Measurements from ENCODE around the gene CACNA1E.

Gene CACNA1E

DNA sequence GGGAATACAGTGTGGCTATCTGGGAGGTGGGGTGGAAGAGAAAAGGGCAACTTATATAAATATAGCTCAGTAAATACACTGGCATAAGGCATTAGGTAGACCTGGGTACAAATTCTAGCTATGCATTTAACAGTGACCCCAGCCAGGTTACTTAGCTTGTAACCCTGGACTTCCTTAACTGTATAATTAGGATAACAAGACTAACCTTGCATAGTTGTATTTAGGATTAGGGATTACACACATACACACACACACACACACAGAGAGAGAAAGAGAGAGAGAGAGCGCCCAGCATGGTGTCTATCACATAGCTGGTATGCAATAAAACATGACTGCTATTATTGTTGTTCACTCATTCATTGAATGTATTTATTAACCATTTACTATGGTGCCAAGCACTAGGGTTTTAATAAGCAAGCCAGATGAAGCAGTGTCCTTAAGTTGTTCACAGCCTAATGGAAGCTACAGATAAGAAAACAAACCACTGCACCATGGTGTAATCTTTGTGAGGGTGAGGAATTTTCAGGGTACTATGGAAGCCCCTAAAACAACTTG lies 326.8 kb downstream of the CACNA1E start:
- H2BK120ac ChIP-seq (ENCODE audit: insufficient read depth, low read length, poor library complexity): no peak overlapping the region
- no peak overlapping the region for H3K27ac ChIP-seq (ENCODE audit: low read depth, low read length)
- no peak overlapping the region for H3K4me2 ChIP-seq (ENCODE audit: low read length)
- H3K36me3 ChIP-seq (ENCODE audit: control insufficient read depth in 1 of 2, insufficient read depth in 2 of 2, low read length in 2 of 2): no peaks in the 10 kb centered on the region
- no peaks in the 10 kb centered on the region for H3K27me3 ChIP-seq (ENCODE audit: insufficient read depth, low read length)
- H3K79me2 ChIP-seq (ENCODE audit: control insufficient read depth, insufficient read depth, low read length, poor library complexity): no peaks in the 10 kb centered on the region
- peaks cover 3 to 4% of the 10 kb centered on the region in 2 experiments for H3K4me1 ChIP-seq (ENCODE audit: control insufficient read depth in 1 of 2, insufficient read depth in 2 of 2, low read length in 2 of 2)
- H4K8ac ChIP-seq (ENCODE audit: low read depth, low read length): no peak overlapping the region
- no peak overlapping the region for H3K4me3 ChIP-seq (ENCODE audit: low read depth, low read length)
- H2BK12ac ChIP-seq (ENCODE audit: low read length): no peak overlapping the region
- no peak overlapping the region for H3K18ac ChIP-seq (ENCODE audit: low read length)
- H3K14ac ChIP-seq (ENCODE audit: low read length): no peak overlapping the region
- no peak overlapping the region for H2AK5ac ChIP-seq (ENCODE audit: low read length)
- H4K91ac ChIP-seq (ENCODE audit: low read depth, low read length): no peak overlapping the region
- H3K79me1 ChIP-seq (ENCODE audit: low read length): peaks cover 7% of the 10 kb centered on the region
- H3K23ac ChIP-seq (ENCODE audit: low read length): no peak overlapping the region
- H3K9me3 ChIP-seq (ENCODE audit: insufficient read depth, low read depth, low read length): no peaks in the 10 kb centered on the region
- H3K9ac ChIP-seq (ENCODE audit: low read length): no peak overlapping the region
- no CpG with 5 or more reads among the region's 1 CpG for whole genome bisulfite sequencing (ENCODE audit: extremely low coverage, insufficient coverage, insufficient read length)
- no peak overlapping the region for H4K12ac ChIP-seq (ENCODE audit: low read depth, low read length)
- H2BK5ac ChIP-seq (ENCODE audit: low read depth, low read length, poor library complexity): no peak overlapping the region
- DNase-seq: no peak
- no peak overlapping the region for H2AFZ ChIP-seq (ENCODE audit: insufficient read depth, low read length, poor library complexity)
- H3K4ac ChIP-seq (ENCODE audit: low read depth, low read length): no peak overlapping the region

DNA sequence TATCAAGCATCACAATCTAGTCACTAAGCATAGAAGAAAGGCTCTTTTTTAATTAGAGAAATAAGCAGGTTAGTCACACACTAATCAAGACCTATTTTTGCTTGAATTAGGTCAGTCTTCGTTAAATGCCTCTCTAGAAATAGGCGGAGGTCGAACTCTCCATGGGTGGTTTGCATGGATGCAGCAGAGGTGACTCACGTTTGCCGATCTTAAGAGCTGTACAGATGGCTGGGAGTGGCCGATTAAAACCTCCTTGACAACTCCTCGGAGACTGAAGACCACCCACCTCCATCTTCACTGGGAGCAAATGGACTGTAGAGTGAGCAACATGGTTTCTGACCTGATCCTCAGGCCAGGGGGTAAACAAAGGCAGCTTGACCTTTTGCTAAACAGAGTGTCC lies 328.9 kb downstream of the CACNA1E start:
- Histone ChIP-seq H2BK12ac (ENCODE audit: low read length) (no peak overlapping the region), H2AK5ac (ENCODE audit: low read length) (no peak overlapping the region), H3K23ac (ENCODE audit: low read length) (no peak overlapping the region), H3K79me2 (ENCODE audit: control insufficient read depth, insufficient read depth, low read length, poor library complexity) (no peaks in the 10 kb centered on the region), H4K12ac (ENCODE audit: low read depth, low read length) (no peak overlapping the region), H3K9me3 (ENCODE audit: insufficient read depth, low read depth, low read length) (no peaks in the 10 kb centered on the region), H2BK120ac (ENCODE audit: insufficient read depth, low read length, poor library complexity) (no peak overlapping the region), H2BK5ac (ENCODE audit: low read depth, low read length, poor library complexity) (no peak overlapping the region), H4K8ac (ENCODE audit: low read depth, low read length) (no peak overlapping the region), H3K4ac (ENCODE audit: low read depth, low read length) (no peak overlapping the region), H3K27ac (ENCODE audit: low read depth, low read length) (no peak overlapping the region), H4K91ac (ENCODE audit: low read depth, low read length) (no peak overlapping the region), H3K4me1 (ENCODE audit: control insufficient read depth in 1 of 2, insufficient read depth in 2 of 2, low read length in 2 of 2) (no peaks in the 10 kb centered on the region), H3K36me3 (ENCODE audit: control insufficient read depth in 1 of 2, insufficient read depth in 2 of 2, low read length in 2 of 2) (no peaks in the 10 kb centered on the region), H3K27me3 (ENCODE audit: insufficient read depth, low read length) (no peaks in the 10 kb centered on the region), H3K14ac (ENCODE audit: low read length) (no peak overlapping the region), H3K4me3 (ENCODE audit: low read depth, low read length) (no peak overlapping the region), H3K79me1 (ENCODE audit: low read length) (peaks cover 2% of the 10 kb centered on the region), H3K9ac (ENCODE audit: low read length) (no peak overlapping the region), H2AFZ (ENCODE audit: insufficient read depth, low read length, poor library complexity) (no peak overlapping the region), H3K18ac (ENCODE audit: low read length) (no peak overlapping the region), H3K4me2 (ENCODE audit: low read length) (no peak overlapping the region)
- peak in 1 of 2 donors; percentile 4 for DNase-seq
- whole genome bisulfite sequencing (ENCODE audit: extremely low coverage, insufficient coverage, insufficient read length): no CpG with 5 or more reads among the region's 7 CpGs

DNA sequence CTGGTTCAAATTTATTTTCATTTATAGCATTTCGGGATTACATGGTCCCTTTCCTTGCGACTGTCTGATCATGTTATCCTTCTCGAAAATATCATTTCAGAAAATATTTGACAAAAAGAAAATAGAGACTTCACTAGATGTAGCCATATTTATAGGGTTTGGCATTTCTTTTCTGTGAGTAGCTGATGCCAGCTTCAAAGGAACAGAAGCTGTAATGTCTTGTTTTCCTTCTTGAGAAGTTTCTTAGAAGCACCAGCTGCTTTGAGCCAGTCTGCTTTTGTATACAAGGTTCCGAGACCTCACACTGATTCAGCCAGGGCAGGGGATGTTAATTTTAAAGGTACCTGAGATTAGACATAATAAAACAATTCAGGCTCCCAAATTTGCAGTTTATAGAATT lies 329.9 kb downstream of the CACNA1E start:
- H3K4ac ChIP-seq (ENCODE audit: low read depth, low read length): no peak overlapping the region

DNA sequence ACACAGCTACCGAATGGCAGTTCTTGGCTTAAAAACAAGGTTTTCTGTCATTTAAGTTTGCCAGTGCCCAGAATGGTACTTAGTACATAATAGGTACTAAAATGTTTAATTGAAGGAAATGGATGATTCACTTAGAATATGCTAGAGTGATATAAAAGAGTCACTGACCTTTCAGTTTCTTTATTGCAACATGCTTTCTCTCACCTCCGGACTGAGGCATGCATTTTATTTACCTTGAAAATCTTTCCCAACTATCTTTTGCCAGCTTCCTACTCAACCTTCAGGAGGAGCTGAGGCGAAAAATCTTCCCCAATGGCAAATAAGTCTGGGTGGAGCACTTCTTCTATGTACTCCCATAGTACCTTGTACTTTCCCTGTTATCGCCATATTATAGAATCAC lies 333.3 kb downstream of the CACNA1E start:
- H3K23ac ChIP-seq (ENCODE audit: low read length): no peak overlapping the region
- no peak overlapping the region for H4K91ac ChIP-seq (ENCODE audit: low read depth, low read length)
- no peak overlapping the region for H3K27ac ChIP-seq (ENCODE audit: low read depth, low read length)
- H3K4me3 ChIP-seq (ENCODE audit: low read depth, low read length): no peak overlapping the region
- H2AFZ ChIP-seq (ENCODE audit: insufficient read depth, low read length, poor library complexity): no peak overlapping the region
- no peak overlapping the region for H2BK5ac ChIP-seq (ENCODE audit: low read depth, low read length, poor library complexity)
- no peak overlapping the region for H3K9ac ChIP-seq (ENCODE audit: low read length)
- H3K18ac ChIP-seq (ENCODE audit: low read length): no peak overlapping the region
- no peak for DNase-seq
- no peaks in the 10 kb centered on the region for H3K79me1 ChIP-seq (ENCODE audit: low read length)
- H3K27me3 ChIP-seq (ENCODE audit: insufficient read depth, low read length): no peaks in the 10 kb centered on the region
- no peak overlapping the region for H4K8ac ChIP-seq (ENCODE audit: low read depth, low read length)
- no peak overlapping the region for H2AK5ac ChIP-seq (ENCODE audit: low read length)
- no peaks in the 10 kb centered on the region for H3K4me1 ChIP-seq (ENCODE audit: control insufficient read depth in 1 of 2, insufficient read depth in 2 of 2, low read length in 2 of 2)
- no peak overlapping the region for H3K14ac ChIP-seq (ENCODE audit: low read length)
- no CpG with 5 or more reads among the region's 4 CpGs for WGBS (ENCODE audit: extremely low coverage, insufficient coverage, insufficient read length)
- H3K36me3 ChIP-seq (ENCODE audit: control insufficient read depth in 1 of 2, insufficient read depth in 2 of 2, low read length in 2 of 2): no peaks in the 10 kb centered on the region
- no peak overlapping the region for H3K4ac ChIP-seq (ENCODE audit: low read depth, low read length)
- H3K4me2 ChIP-seq (ENCODE audit: low read length): no peak overlapping the region
- no peak overlapping the region for H4K12ac ChIP-seq (ENCODE audit: low read depth, low read length)
- H2BK120ac ChIP-seq (ENCODE audit: insufficient read depth, low read length, poor library complexity): no peak overlapping the region
- H3K9me3 ChIP-seq (ENCODE audit: insufficient read depth, low read depth, low read length): no peaks in the 10 kb centered on the region
- no peak overlapping the region for H2BK12ac ChIP-seq (ENCODE audit: low read length)
- H3K79me2 ChIP-seq (ENCODE audit: control insufficient read depth, insufficient read depth, low read length, poor library complexity): no peaks in the 10 kb centered on the region

More for the DNA sequence above, 329.9 kb downstream of the CACNA1E start:
- no peak overlapping the region for H3K4me3 ChIP-seq (ENCODE audit: low read depth, low read length)
- H3K9me3 ChIP-seq (ENCODE audit: insufficient read depth, low read depth, low read length): no peaks in the 10 kb centered on the region
- no CpG with 5 or more reads among the region's 4 CpGs for WGBS (ENCODE audit: extremely low coverage, insufficient coverage, insufficient read length)
- no peak overlapping the region for H2AFZ ChIP-seq (ENCODE audit: insufficient read depth, low read length, poor library complexity)
- no peak overlapping the region for H3K9ac ChIP-seq (ENCODE audit: low read length)
- no peak overlapping the region for H3K27ac ChIP-seq (ENCODE audit: low read depth, low read length)
- H3K27me3 ChIP-seq (ENCODE audit: insufficient read depth, low read length): no peaks in the 10 kb centered on the region
- H2AK5ac ChIP-seq (ENCODE audit: low read length): no peak overlapping the region
- no peak overlapping the region for H3K23ac ChIP-seq (ENCODE audit: low read length)
- H2BK12ac ChIP-seq (ENCODE audit: low read length): no peak overlapping the region
- no peak overlapping the region for H3K14ac ChIP-seq (ENCODE audit: low read length)
- DNase-seq: no peak
- no peak overlapping the region for H2BK5ac ChIP-seq (ENCODE audit: low read depth, low read length, poor library complexity)
- H3K4me1 ChIP-seq (ENCODE audit: control insufficient read depth in 1 of 2, insufficient read depth in 2 of 2, low read length in 2 of 2): no peaks in the 10 kb centered on the region
- H4K8ac ChIP-seq (ENCODE audit: low read depth, low read length): no peak overlapping the region
- H3K18ac ChIP-seq (ENCODE audit: low read length): no peak overlapping the region
- H4K12ac ChIP-seq (ENCODE audit: low read depth, low read length): no peak overlapping the region
- H3K79me1 ChIP-seq (ENCODE audit: low read length): no peaks in the 10 kb centered on the region
- H3K79me2 ChIP-seq (ENCODE audit: control insufficient read depth, insufficient read depth, low read length, poor library complexity): no peaks in the 10 kb centered on the region
- H3K36me3 ChIP-seq (ENCODE audit: control insufficient read depth in 1 of 2, insufficient read depth in 2 of 2, low read length in 2 of 2): no peaks in the 10 kb centered on the region
- H4K91ac ChIP-seq (ENCODE audit: low read depth, low read length): no peak overlapping the region
- no peak overlapping the region for H3K4me2 ChIP-seq (ENCODE audit: low read length)
- H2BK120ac ChIP-seq (ENCODE audit: insufficient read depth, low read length, poor library complexity): no peak overlapping the region
